Activated gamma-delta T cell (primary cell): Measurements from ENCODE around the gene MFAP3.

Experiments
- DNase-seq: peaks from one replicate; lab custom pipeline; 2025; lab: John Stamatoyannopoulos, UW

Gene MFAP3

DNA sequence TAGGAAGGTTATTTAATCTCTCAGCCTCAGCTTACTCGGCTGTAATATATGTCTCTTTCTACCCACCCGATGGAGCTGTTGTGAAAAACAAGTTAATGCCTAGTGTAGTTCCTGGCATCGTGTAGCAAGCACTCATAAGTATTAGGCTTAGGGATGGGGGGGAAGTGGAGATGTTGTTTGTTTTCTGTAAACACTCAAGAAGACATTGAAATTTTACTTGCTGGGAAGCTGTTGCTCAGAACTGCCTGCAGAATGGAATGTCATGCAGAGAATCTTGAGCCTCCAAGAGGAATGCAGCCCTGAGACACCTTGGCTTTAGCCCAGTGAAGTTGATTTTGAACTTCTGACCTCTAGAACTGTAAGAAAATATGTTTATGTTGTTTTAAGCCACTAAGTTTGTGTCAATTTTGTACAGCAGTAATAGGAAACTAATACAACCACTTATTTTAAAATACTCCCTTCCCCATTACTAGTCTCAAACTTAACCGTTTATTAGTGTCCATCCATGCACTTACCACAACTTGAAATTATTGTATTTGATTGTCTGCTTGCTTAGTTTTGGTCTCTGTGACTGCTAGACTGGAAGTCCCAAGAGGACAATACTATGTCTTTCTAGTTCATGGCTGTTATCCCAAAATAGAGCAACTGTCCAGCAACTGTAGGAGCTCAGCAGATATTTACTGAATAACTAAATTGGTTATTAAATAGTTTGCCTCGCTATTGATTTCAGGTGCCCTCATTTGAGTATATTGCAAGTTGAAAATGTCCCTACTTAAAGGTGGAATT, 53.8 kb downstream of the MFAP3 start:
- no peak for DNase-seq

DNA sequence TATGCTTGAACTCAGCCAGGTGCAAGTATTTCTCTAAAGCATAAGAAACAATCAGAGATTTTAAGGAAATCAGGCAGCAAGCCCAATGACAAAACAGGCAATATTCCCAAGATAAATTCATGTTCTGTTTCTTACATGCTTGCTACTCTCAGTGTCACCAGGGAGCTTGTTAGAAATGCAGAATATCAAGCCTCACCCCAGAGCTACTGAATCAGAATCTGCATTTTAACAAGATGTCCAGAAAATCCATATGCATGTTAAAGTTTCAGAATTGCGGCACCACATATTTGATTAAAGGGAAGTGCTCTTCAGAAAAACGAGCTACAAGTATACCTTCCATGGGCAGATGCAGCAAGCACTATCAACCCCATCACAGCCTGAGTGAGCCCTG, 54.4 kb downstream of the MFAP3 start:
- no peak for DNase-seq

DNA sequence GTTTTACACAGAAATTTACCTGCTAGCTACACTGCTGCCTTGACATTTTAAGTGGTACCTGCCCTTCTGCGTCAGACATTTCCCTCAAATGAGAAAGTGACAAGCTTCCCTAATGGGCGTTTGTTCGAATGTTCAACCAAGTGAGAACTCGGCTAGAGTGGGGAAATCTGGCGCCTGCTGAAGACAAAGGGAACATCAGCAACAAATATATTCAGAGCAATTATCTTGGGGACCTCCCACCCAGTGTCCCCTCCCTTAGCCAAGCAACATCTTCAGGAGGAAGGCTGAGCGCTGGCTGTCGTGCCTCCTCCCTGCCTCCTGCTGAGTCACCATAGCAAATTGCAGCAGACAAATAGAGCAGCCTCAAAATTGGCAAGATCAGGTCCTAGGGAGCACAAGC, 57.1 kb downstream of the MFAP3 start:
- no peak for DNase-seq

GRCh38 chr5:154097031-154097430, 58.3 kb downstream of the MFAP3 start:
- DNase-seq, result no peak

GRCh38 chr5:154098465-154098864, 59.7 kb downstream of the MFAP3 start:
- DNase-seq, result no peak

- DNase-seq, result no peak
Observed at GRCh38 chr5:154101184-154101583, 62.4 kb downstream of the MFAP3 start.

DNA sequence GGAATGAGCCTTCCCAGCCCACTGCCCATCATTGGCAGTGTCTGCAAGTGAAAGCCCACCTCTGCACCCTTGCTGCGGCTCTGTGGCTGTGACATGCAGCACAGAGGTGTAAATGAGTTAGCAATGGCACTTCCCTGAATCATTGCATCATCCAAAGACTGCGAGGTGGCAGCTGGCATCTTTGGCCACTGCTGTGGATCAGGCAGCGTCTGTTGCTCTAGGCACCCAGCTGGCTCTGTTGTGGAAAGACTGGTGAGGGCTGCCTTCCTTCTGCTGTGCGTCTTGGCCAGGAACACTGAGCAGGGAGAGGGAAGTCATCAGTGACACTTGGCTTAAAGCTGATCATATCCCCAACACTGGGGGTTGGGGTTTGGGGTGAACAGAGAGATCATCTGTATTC, 64.5 kb downstream of the MFAP3 start:
- DNase-seq, result no peak
